H1 (cell line): ENCODE measurements around the gene DHX34. TPM values are rescaled to one million over a fixed set of nuclear protein-coding genes. Genes with fewer than 3 reads are reported as not detected.

Experiments used
- CTCF ChIA-PET: fragments of 300-600 bp; sonication (Branson Sonifier 250); formaldehyde crosslinking; loops from one replicate; lab custom pipeline; 2021; ENCODE audit not compliant: partially characterized antibody; lab: Charles Lee
- POLR2A ChIA-PET: fragments of 300-600 bp; sonication (Branson Sonifier 250); formaldehyde crosslinking; loops from one replicate; lab custom pipeline; 2021; ENCODE audit warnings: inconsistent platforms; ENCODE audit not compliant: partially characterized antibody; lab: Charles Lee
- DNase-seq, 2 experiments: peaks; one replicate each; pipeline versions ENCODE4 v3.0.0 to v3.0.0-alpha.2; 2010 to 2022; ENCODE audit warnings: low spot score in 2 of 2, low read depth in 1 of 2, mixed read lengths in 1 of 2
- FAIRE-seq: peaks from 2 replicates; lab custom pipeline; 2011; peaks lifted over from hg19 to GRCh38; lab: Jason Lieb, UNC
- H2AFZ ChIP-seq: 2 replicates; pipeline ENCODE4 v1.8.1; 2012; ENCODE audit warnings: low read length, inconsistent platforms
- H2AK5ac ChIP-seq: 2 replicates; pipeline ENCODE4 v1.6.1; 2013; ENCODE audit warnings: low read depth, low read length
- H2BK120ac ChIP-seq: replicated peaks from 2 replicates; pipeline ENCODE3; 2013; ENCODE audit warnings: low read depth, low read length, inconsistent platforms
- H2BK12ac ChIP-seq: 2 replicates; pipeline ENCODE4 v1.6.1; 2013; ENCODE audit warnings: low read depth, low read length
- H2BK15ac ChIP-seq: 2 replicates; pipeline ENCODE4 v1.6.1; 2013; ENCODE audit warnings: low read length
- H2BK20ac ChIP-seq: 2 replicates; pipeline ENCODE4 v1.6.1; 2013; ENCODE audit warnings: low read length
- H2BK5ac ChIP-seq: 2 replicates; pipeline ENCODE4 v1.6.1; 2013; ENCODE audit warnings: low read depth, low read length
- H3K14ac ChIP-seq: 2 replicates; pipeline ENCODE4 v1.6.1; 2013; ENCODE audit warnings: inconsistent platforms; ENCODE audit not compliant: insufficient read length
- H3K18ac ChIP-seq: 2 replicates; pipeline ENCODE4 v1.6.1; 2013; ENCODE audit warnings: low read length; ENCODE audit errors: extremely low read depth
- H3K23ac ChIP-seq: 2 replicates; pipeline ENCODE4 v1.6.1; 2013; ENCODE audit warnings: inconsistent platforms; ENCODE audit not compliant: insufficient read length
- H3K23me2 ChIP-seq: 2 replicates; pipeline ENCODE4 v1.6.1; 2013; ENCODE audit warnings: low read depth, low read length
- H3K27ac ChIP-seq: 2 replicates; pipeline ENCODE4 v1.6.1; 2011; ENCODE audit warnings: low read depth, low read length, inconsistent platforms
- H3K27me3 ChIP-seq, 4 experiments: replicated peaks in 1 of 4; 1 replicate in 1 of 4; 2 replicates in 3 of 4; pipeline versions ENCODE4 v1.6.1 to v1.8.1; 2011 to 2013; ENCODE audit warnings: low read length in 3 of 4, mild to moderate bottlenecking in 3 of 4, inconsistent platforms in 2 of 4, mixed read lengths in 2 of 4, moderate library complexity in 1 of 4; ENCODE audit not compliant: control insufficient read depth in 3 of 4, insufficient read depth in 3 of 4; ENCODE audit errors: extremely low read depth in 1 of 4
- H3K36me3 ChIP-seq, 4 experiments: 2 replicates each; pipeline versions ENCODE4 v1.6.1 to v1.8.1; 2011 to 2013; ENCODE audit warnings: mild to moderate bottlenecking in 4 of 4, low read length in 3 of 4, moderate library complexity in 2 of 4, control low read depth in 1 of 4, inconsistent platforms in 1 of 4; ENCODE audit not compliant: insufficient read depth in 4 of 4, control insufficient read depth in 2 of 4
- H3K4ac ChIP-seq: replicated peaks from 2 replicates; pipeline ENCODE3; 2013; ENCODE audit warnings: low read length, low read depth, mixed read lengths, inconsistent platforms; ENCODE audit not compliant: insufficient read length
- H3K4me1 ChIP-seq, 4 experiments: replicated peaks in 1 of 4; 1 replicate in 1 of 4; 2 replicates in 3 of 4; pipeline versions ENCODE4 v1.6.1 to v1.8.1; 2011 to 2013; ENCODE audit warnings: low read length in 3 of 4, inconsistent platforms in 2 of 4, mixed read lengths in 1 of 4; ENCODE audit not compliant: insufficient read depth in 4 of 4, control insufficient read depth in 3 of 4
- H3K4me2 ChIP-seq, 2 experiments: 2 replicates each; pipeline versions ENCODE4 v1.6.1 to v1.8.1; 2011 to 2013; ENCODE audit warnings: low read depth in 2 of 2, low read length in 2 of 2, control low read depth in 1 of 2, inconsistent platforms in 1 of 2, mild to moderate bottlenecking in 1 of 2; ENCODE audit not compliant: insufficient read depth in 1 of 2
- H3K4me3 ChIP-seq, 4 experiments: fragments of 200-600, 300-600 bp in 1 of 4; sonication (generic), shearing (Covaris generic), sonication (Bioruptor Twin) in 1 of 4; 2 replicates each; pipeline versions ENCODE4 v1.5.1 to v1.8.1; 2011 to 2016; ENCODE audit warnings: low read length in 4 of 4, low read depth in 3 of 4, control low read depth in 2 of 4, inconsistent platforms in 2 of 4, mild to moderate bottlenecking in 2 of 4, mixed read lengths in 1 of 4, moderate library complexity in 1 of 4; ENCODE audit not compliant: insufficient read depth in 2 of 4; ENCODE audit errors: extremely low read depth in 1 of 4
- H3K56ac ChIP-seq: replicated peaks from 2 replicates; pipeline ENCODE3; 2013; ENCODE audit warnings: low read depth, mild to moderate bottlenecking, mixed read lengths, low read length, inconsistent platforms; ENCODE audit not compliant: insufficient read length
- H3K79me1 ChIP-seq: 2 replicates; pipeline ENCODE4 v1.6.1; 2013; ENCODE audit warnings: low read depth, low read length, control low read depth
- H3K79me2 ChIP-seq, 2 experiments: 2 replicates each; pipeline versions ENCODE4 v1.6.1 to v1.8.1; 2012 to 2013; ENCODE audit warnings: low read length in 2 of 2, mild to moderate bottlenecking in 2 of 2, inconsistent platforms in 1 of 2; ENCODE audit not compliant: insufficient read depth in 2 of 2, control insufficient read depth in 1 of 2
- H3K9ac ChIP-seq, 4 experiments: replicated peaks in 1 of 4; 1 replicate in 1 of 4; 2 replicates in 3 of 4; pipeline versions ENCODE4 v1.6.1 to v1.8.1; 2011 to 2013; ENCODE audit warnings: low read depth in 3 of 4, low read length in 3 of 4, control low read depth in 2 of 4, mild to moderate bottlenecking in 2 of 4, moderate library complexity in 2 of 4, inconsistent platforms in 1 of 4; ENCODE audit errors: extremely low read depth in 1 of 4
- H3K9me3 ChIP-seq, 2 experiments: 2 replicates each; pipeline versions ENCODE4 v1.6.1 to v1.8.1; 2012 to 2013; ENCODE audit warnings: mild to moderate bottlenecking in 2 of 2, moderate library complexity in 2 of 2, control low read depth in 1 of 2, inconsistent platforms in 1 of 2, low read depth in 1 of 2, low read length in 1 of 2, mixed read lengths in 1 of 2; ENCODE audit not compliant: insufficient read depth in 2 of 2
- H4K20me1 ChIP-seq, 2 experiments: replicated peaks in 1 of 2; 2 replicates each; pipeline versions ENCODE3 to v1.8.1; 2011 to 2013; ENCODE audit warnings: inconsistent platforms in 2 of 2, low read length in 2 of 2, mild to moderate bottlenecking in 1 of 2; ENCODE audit not compliant: insufficient read depth in 2 of 2, control insufficient read depth in 1 of 2
- H4K5ac ChIP-seq: 2 replicates; pipeline ENCODE4 v1.6.1; 2013; ENCODE audit warnings: low read length, low read depth, mixed read lengths, inconsistent platforms; ENCODE audit not compliant: insufficient read length
- H4K8ac ChIP-seq: 2 replicates; pipeline ENCODE4 v1.8.0; 2013; ENCODE audit warnings: mild to moderate bottlenecking, moderate library complexity, low read length, inconsistent platforms; ENCODE audit not compliant: insufficient read depth; ENCODE audit errors: extremely low read depth
- H4K91ac ChIP-seq: replicated peaks from 2 replicates; pipeline ENCODE3; 2013; ENCODE audit warnings: low read length, mixed read lengths, inconsistent platforms; ENCODE audit not compliant: insufficient read length
- WGBS, 2 experiments: shearing (Covaris generic) in 1 of 2; methylation state at CpG; one replicate each; pipeline versions ENCODE4 v1.1.6 to v1.1.7; 2013 to 2015; ENCODE audit warnings: low lambda C conversion rate in 2 of 2, mixed read lengths in 2 of 2, inconsistent platforms in 1 of 2, low coverage in 1 of 2, missing lambda C conversion rate in 1 of 2; ENCODE audit not compliant: insufficient replicate concordance in 2 of 2, insufficient coverage in 1 of 2, insufficient read length in 1 of 2; ENCODE audit errors: extremely low coverage in 1 of 2, missing lambda C conversion rate in 1 of 2; 5-methylcytosine and 5-hydroxymethylcytosine counted together
- polyA plus RNA-seq, 7 experiments: library from polyadenylated mRNA; depleted of rRNA in 3 of 7; stranded (reverse) in 5 of 7; unstranded in 2 of 7; fragments of >200 nt in 5 of 7; fragments of 200-250 nt in 2 of 7; gene quantifications; 1 replicate in 5 of 7; 2 replicates in 1 of 7; 4 replicates in 1 of 7; pipeline versions ENCODE4 v1.2.1 to v1.2.3, GENCODE V29; 2011 to 2013; ENCODE audit warnings: missing spikeins in 2 of 7, mixed read lengths in 2 of 7
- total RNA-seq: library from RNA; stranded (reverse); fragmentation: NEBNext Ultra II Directional; extraction: Animal tissue kit (Norgen Biotek cat#: 25700); gene quantifications from 2 replicates; pipeline ENCODE4 v1.2.1, GENCODE V29; 2021

The DHX34 gene
- total and polyA plus RNA-seq, 2 of the 8 experiments (the other 6 are each of a cell fraction or from before 2014, with no cell fraction given): 17.5 to 24.3 TPM

- H3K4me1 ChIP-seq: peaks cover 0 to 7% (median 2%) of the 10 kb centered on the region in 4 experiments; a peak in 4 of 7 replicates
- H4K8ac ChIP-seq: no peak overlapping the region
- no peak overlapping the region for H3K56ac ChIP-seq
- no peak overlapping the region for H2BK12ac ChIP-seq
- no peak overlapping the region for H2AK5ac ChIP-seq
- H3K36me3 ChIP-seq: peaks cover 17 to 31% (median 24%) of the 10 kb centered on the region in 4 experiments; a peak in 7 of 8 replicates
- H3K27ac ChIP-seq: no peak overlapping the region
- ChIA-PET CTCF (interaction anchor here (0.7 to 3.0 kb wide), 10 partner anchors 8 to 71 kb away, joined by 3 to 13 read pairs (median 6); no protein-coding TSS in a partner anchor), POLR2A (interaction anchor here (0.6 to 2.0 kb wide), 5 partner anchors 41 to 1621 kb away, joined by 3 to 8 read pairs (median 4); no protein-coding TSS in a partner anchor)
- WGBS, 2 experiments: 95% methylated on average over 6 of the region's 6 CpGs; no CpG with 5 or more reads in 1 of the 2 experiments
- no peak overlapping the region for H3K4me3 ChIP-seq
- no peak overlapping the region for H4K5ac ChIP-seq
- no peak overlapping the region for H3K18ac ChIP-seq
- peaks cover 0 to 33% of the 10 kb centered on the region in 2 experiments; a peak in 3 of 4 replicates for H3K79me2 ChIP-seq
- no peak overlapping the region for H2BK5ac ChIP-seq
- H3K4ac ChIP-seq: no peak overlapping the region
- no peak for DNase-seq
- H4K91ac ChIP-seq: no peak overlapping the region
- peaks cover 0 to 3% (median 0%) of the 10 kb centered on the region in 4 experiments; a peak in 2 of 7 replicates for H3K27me3 ChIP-seq
- H2BK20ac ChIP-seq: no peak overlapping the region
- H3K4me2 ChIP-seq: peak overlapping the region in 1 of 2 experiments; percentile 92; a peak in 1 of 4 replicates
- H3K79me1 ChIP-seq: peaks cover 9% of the 10 kb centered on the region
- no peak overlapping the region for H3K23ac ChIP-seq
- H3K9ac ChIP-seq: no peak overlapping the region
- no peak for FAIRE-seq
- peaks cover 3 to 6% of the 10 kb centered on the region in 2 experiments for H4K20me1 ChIP-seq
- H2BK120ac ChIP-seq: no peak overlapping the region
- H3K14ac ChIP-seq: no peak overlapping the region
- H3K9me3 ChIP-seq: no peaks in the 10 kb centered on the region
- H2AFZ ChIP-seq: no peak overlapping the region
- peaks cover 8% of the 10 kb centered on the region for H3K23me2 ChIP-seq
- no peak overlapping the region for H2BK15ac ChIP-seq
These were observed 1.5 kb downstream of the DHX34 start for GRCh38 chr19:47350630-47351029.
